A549 (cell line): Measurements from ENCODE around the gene C19orf47.

ENCODE experiments used
- CTCF ChIP-seq: fragments of >200 bp; sonication (Bioruptor Twin); formaldehyde crosslinking; IDR thresholded peaks from 3 replicates; pipeline ENCODE4 v1.5.1; 2016
- POLR2A ChIP-seq: IDR thresholded peaks from 2 replicates; pipeline ENCODE4 v1.6.1; 2012; ENCODE audit warnings: mild to moderate bottlenecking, low read length
- RAD21 ChIP-seq, 2 experiments: fragments of >200 bp in 1 of 2; sonication (Bioruptor Twin) in 1 of 2; formaldehyde crosslinking in 1 of 2; IDR thresholded peaks in 1 of 2; conservative IDR thresholded peaks in 1 of 2; 2 replicates in 1 of 2; 3 replicates in 1 of 2; pipeline ENCODE4 v1.6.1; 2012 to 2018; ENCODE audit warnings: inconsistent platforms in 1 of 2
- RARB ChIP-seq: fragments of 250-450 bp; sonication (Bioruptor Pico); IDR thresholded peaks from 2 replicates; pipeline ENCODE4 v1.8.0; 2021; ENCODE audit warnings: mild to moderate bottlenecking, moderate library complexity
- REST ChIP-seq: fragments of 200-600 bp; sonication (generic); IDR thresholded peaks from 2 replicates; pipeline ENCODE4 v1.6.1; 2016; ENCODE audit warnings: antibody characterized with exemption, mild to moderate bottlenecking, moderate library complexity
- TF ChIP-seq, protein P1 (sequence below): IDR thresholded peaks from 2 replicates; pipeline ENCODE4 v1.6.1; 2012

- no peak for TF ChIP-seq REST
- no peak for TF ChIP-seq RAD21 (conservative IDR thresholded peaks at IDR 0.05 in 1 of 2, IDR thresholded peaks at IDR 0.05 in 1 of 2)
- no peak for TF ChIP-seq CTCF
- TF ChIP-seq, protein P1, sequence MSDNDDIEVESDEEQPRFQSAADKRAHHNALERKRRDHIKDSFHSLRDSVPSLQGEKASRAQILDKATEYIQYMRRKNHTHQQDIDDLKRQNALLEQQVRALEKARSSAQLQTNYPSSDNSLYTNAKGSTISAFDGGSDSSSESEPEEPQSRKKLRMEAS = no peak
- no peak for TF ChIP-seq RARB (CRISPR knock-in tag)
- TF ChIP-seq POLR2A = no peak
Observed at GRCh38 chr19:40366697-40367561, 18.7 kb upstream of the C19orf47 start.
